Mucosa of descending colon (tissue), 3 donors: ENCODE data around the gene PLXDC2. TPM values are rescaled to one million over a fixed set of nuclear protein-coding genes. Genes with fewer than 3 reads are reported as not detected.

ENCODE experiments used
- ATAC-seq: fragments of 200-7000 bp; cut with Tn5 transposase; one replicate; pipeline ENCODE4 v1.9.1; 2020; ENCODE audit warnings: mild to moderate bottlenecking, moderate library complexity
- DNase-seq, 3 donors: peaks; one replicate each; pipeline ENCODE4 v3.0.0-alpha.2; 2020
- H3K36me3 ChIP-seq: fragments of 200-600 bp; one replicate; pipeline ENCODE4 v1.8.0; 2021; ENCODE audit warnings: low read depth, mild to moderate bottlenecking
- H3K4me1 ChIP-seq: fragments of 200-600 bp; one replicate; pipeline ENCODE4 v1.8.0; 2021; ENCODE audit warnings: low read depth, mild to moderate bottlenecking
- H3K4me3 ChIP-seq: fragments of 200-600 bp; one replicate; pipeline ENCODE4 v1.8.0; 2021; ENCODE audit warnings: mild to moderate bottlenecking
- H3K9me3 ChIP-seq: fragments of 200-600 bp; one replicate; pipeline ENCODE4 v1.8.0; 2021; ENCODE audit warnings: mild to moderate bottlenecking
- intact Hi-C, 2 donors: fragments of 100-400 bp; cut with DNase I in 1 of 2; cut with micrococcal nuclease in 1 of 2; formaldehyde crosslinking; loops; one replicate each; pipeline versions ENCODE4 v1.11.0 to v1.11.1; 2022; cut with DNase I, micrococcal nuclease
- total RNA-seq, 3 donors: library from RNA; stranded (reverse); fragmentation: NEBNext Ultra II Directional in 2 of 3; extraction: Animal tissue kit (Norgen Biotek cat#: 25700) in 2 of 3; gene quantifications; one replicate each; pipeline versions ENCODE4 v1.2.1 to v1.2.4, GENCODE V29; 2021 to 2023
- TF ChIP-seq, protein P1 (sequence below): fragments of 200-600 bp; IDR thresholded peaks from one replicate; pipeline ENCODE4 v1.8.0; 2022; ENCODE audit warnings: antibody characterized with exemption, mild to moderate bottlenecking
- donor health status: DM: no; HTN: no; CAD: no; lungs with moderate emphysema.
- donor health status: DM: no; HTN: no; CAD: no.
- donor health status: DM: no; HTN: yes; CAD: no.

Gene PLXDC2
- total RNA-seq, 3 donors from 2014 or later = 19.9 to 31.6 (median 30.3) TPM

DNA sequence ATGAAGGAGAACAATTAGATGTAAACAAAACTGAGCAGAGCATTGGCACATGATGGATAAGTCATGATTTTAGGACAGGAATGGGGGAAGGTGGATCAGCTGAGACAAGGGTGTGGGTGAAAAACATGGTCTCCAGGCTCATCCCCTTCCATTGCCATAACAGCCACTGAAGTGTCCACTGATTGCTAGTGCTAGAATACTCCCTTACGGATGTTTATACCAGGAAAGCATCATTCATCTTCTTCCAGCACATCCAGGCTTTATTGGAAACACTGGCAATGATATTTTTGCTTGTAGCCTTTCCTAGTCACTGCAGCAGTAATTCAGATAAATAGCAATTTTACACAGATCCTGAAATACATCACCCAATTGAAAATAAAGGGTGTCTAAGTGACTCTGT lies 259.5 kb downstream of the PLXDC2 start:
- Histone ChIP-seq H3K4me1 (no peaks in the 10 kb centered on the region), H3K9me3 (no peaks in the 10 kb centered on the region), H3K36me3 (no peaks in the 10 kb centered on the region), H3K4me3 (no peak overlapping the region)
- no peak for DNase-seq
- intact Hi-C loops = no loop called here
- TF ChIP-seq, protein P1, sequence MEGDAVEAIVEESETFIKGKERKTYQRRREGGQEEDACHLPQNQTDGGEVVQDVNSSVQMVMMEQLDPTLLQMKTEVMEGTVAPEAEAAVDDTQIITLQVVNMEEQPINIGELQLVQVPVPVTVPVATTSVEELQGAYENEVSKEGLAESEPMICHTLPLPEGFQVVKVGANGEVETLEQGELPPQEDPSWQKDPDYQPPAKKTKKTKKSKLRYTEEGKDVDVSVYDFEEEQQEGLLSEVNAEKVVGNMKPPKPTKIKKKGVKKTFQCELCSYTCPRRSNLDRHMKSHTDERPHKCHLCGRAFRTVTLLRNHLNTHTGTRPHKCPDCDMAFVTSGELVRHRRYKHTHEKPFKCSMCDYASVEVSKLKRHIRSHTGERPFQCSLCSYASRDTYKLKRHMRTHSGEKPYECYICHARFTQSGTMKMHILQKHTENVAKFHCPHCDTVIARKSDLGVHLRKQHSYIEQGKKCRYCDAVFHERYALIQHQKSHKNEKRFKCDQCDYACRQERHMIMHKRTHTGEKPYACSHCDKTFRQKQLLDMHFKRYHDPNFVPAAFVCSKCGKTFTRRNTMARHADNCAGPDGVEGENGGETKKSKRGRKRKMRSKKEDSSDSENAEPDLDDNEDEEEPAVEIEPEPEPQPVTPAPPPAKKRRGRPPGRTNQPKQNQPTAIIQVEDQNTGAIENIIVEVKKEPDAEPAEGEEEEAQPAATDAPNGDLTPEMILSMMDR = no peak
- ATAC-seq = no peak

DNA sequence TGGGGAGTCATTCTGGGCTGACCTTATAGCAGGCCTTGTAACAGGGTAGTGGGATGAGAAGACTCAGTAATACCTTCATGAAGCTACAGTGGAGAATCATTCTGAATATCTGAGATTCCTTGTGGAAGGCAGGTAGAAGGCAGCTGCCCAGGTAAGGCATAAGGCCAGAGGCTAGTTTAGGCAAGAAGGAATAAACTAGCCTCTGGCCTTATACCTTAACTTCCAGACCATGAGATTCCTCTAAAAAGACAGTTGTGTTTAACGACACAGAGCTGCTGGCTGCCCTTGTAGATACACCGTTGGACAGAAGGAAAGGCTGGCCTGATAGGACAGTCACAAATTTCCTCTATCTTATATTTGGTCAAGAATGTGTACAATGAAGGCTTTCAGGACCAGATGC lies 268.2 kb downstream of the PLXDC2 start:
- DNase-seq (no peak), ATAC-seq (no peak)
- Histone ChIP-seq H3K4me3 (no peak overlapping the region), H3K4me1 (peaks cover 19% of the 10 kb centered on the region), H3K36me3 (no peaks in the 10 kb centered on the region), H3K9me3 (no peaks in the 10 kb centered on the region)
- intact Hi-C loops = no loop called here
- TF ChIP-seq, protein P1 = no peak

DNA sequence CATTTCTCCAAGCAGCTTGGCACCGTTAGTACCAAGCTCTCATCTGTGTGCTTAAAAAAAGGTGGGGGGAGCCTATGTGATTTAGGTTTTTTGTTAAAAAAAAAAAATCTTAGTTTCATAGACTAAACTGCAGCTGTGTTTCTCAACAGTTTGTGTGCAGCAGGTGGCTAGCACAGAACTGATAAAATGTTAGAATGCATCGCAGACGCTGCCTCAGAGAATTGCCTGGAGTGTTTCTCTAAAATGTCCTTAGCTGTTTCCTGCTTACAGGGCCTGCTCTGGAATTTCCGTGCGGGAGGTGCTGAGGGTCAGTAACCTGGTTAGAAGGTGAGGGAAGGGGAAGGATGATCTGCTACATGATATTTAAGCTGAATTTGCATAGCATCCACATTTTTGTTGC lies 268.9 kb downstream of the PLXDC2 start:
- Histone ChIP-seq H3K4me1 (peaks cover 19% of the 10 kb centered on the region), H3K4me3 (no peak overlapping the region), H3K36me3 (no peaks in the 10 kb centered on the region), H3K9me3 (no peaks in the 10 kb centered on the region)
- ATAC-seq (no peak), DNase-seq (no peak)
- TF ChIP-seq, protein P1 = no peak
- intact Hi-C loops = no loop called here

DNA sequence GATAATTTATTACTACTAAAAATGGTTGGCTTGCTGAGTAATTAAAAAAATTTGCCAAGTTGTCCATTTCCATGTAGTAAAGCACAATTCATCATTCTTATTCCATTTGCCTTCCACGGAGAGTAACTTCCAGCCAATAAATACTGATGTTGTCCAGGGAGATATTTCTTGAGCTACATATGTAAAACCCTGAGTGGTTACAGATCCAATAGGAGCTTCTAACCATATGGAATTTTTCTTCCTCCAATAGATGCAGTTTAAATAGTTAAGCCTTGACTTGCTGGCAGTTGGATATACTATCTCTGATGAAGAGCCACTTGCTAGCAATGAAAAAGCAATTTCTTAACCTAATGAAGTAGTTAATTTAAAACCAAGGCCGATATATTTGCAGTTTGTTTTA lies 271.1 kb downstream of the PLXDC2 start:
- H3K36me3 ChIP-seq = no peaks in the 10 kb centered on the region
- TF ChIP-seq, protein P1 = no peak
- ATAC-seq (no peak), DNase-seq (no peak)
- no peaks in the 10 kb centered on the region for H3K9me3 ChIP-seq
- intact Hi-C loops = no loop called here
- H3K4me1 ChIP-seq = peaks cover 19% of the 10 kb centered on the region
- no peak overlapping the region for H3K4me3 ChIP-seq

DNA sequence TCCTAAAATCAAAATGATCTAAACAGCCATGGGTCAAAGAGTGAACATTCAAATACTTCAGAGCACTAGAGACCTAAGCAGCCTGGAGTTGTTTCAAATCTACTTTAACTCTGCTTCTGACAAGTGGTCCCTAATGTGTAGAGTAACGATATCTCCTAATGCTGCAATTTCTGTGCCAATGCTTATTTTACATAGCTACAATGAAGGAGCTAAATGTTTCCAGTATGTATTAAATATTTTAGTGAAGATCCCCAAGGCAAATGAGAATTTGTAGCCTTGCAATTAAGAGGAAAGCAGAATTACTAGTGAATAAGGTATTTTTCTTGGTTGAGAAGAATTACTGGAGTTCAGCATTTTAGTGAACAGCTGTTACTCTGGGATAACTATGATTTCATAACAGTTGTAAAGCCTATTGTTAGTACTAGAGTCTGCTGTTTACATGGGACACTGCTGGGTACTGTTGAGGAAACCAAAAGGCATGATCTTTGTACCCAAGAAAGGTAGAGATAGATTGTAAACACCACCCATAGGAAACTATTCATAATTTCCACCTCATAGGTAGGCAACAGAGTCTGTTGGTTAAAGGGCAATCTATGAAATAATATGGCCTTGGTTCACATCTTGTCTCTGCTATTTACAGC lies 271.9 kb downstream of the PLXDC2 start:
- Histone ChIP-seq H3K9me3 (no peaks in the 10 kb centered on the region), H3K4me3 (peak overlapping the region; percentile 21), H3K4me1 (peaks cover 19% of the 10 kb centered on the region), H3K36me3 (no peaks in the 10 kb centered on the region)
- intact Hi-C loops = no loop called here
- ATAC-seq = peak; percentile 86
- DNase-seq = no peak
- TF ChIP-seq, protein P1 = no peak
